Natural killer cell (primary cell): ENCODE data around the gene LDB1. TPM values are rescaled to one million over a fixed set of nuclear protein-coding genes. Genes with fewer than 3 reads are reported as not detected.

Experiments
- ATAC-seq, 3 donors: fragments of 150-1000 bp in 2 of 3; fragments of 200-7000 bp in 1 of 3; cut with Tn5 transposase; 1 replicate in 1 of 3; 2 replicates in 2 of 3; pipeline ENCODE4 v1.10.0; 2021; ENCODE audit warnings: mild to moderate bottlenecking in 2 of 3, moderate library complexity in 2 of 3
- DNase-seq, 2 donors: peaks; one replicate each; pipeline versions ENCODE4 v3.0.0 to v3.0.0-alpha.2; 2013 to 2021; ENCODE audit warnings: mixed read lengths in 1 of 2
- H3K27ac ChIP-seq: one replicate; pipeline ENCODE4 v1.5.1; 2013; ENCODE audit warnings: mild to moderate bottlenecking, low read length
- H3K27me3 ChIP-seq: one replicate; pipeline ENCODE4 v1.6.1; 2013; ENCODE audit warnings: low read length; ENCODE audit not compliant: control insufficient read depth, insufficient read depth
- H3K36me3 ChIP-seq: one replicate; pipeline ENCODE4 v1.6.1; 2013; ENCODE audit warnings: low read length; ENCODE audit not compliant: control insufficient read depth, insufficient read depth
- H3K4me1 ChIP-seq: one replicate; pipeline ENCODE4 v1.6.1; 2013; ENCODE audit warnings: low read length; ENCODE audit not compliant: control insufficient read depth, insufficient read depth
- H3K4me3 ChIP-seq: one replicate; pipeline ENCODE4 v1.5.1; 2013; ENCODE audit warnings: low read length
- H3K9me3 ChIP-seq: one replicate; pipeline ENCODE4 v1.6.1; 2013; ENCODE audit warnings: low read length; ENCODE audit not compliant: control insufficient read depth, insufficient read depth
- H3K27ac Mint-ChIP-seq, 2 donors: one replicate each; pipeline ENCODE4 v1.8.0; 2022; ENCODE audit warnings: mild to moderate bottlenecking in 2 of 2, mixed read lengths in 2 of 2, moderate library complexity in 1 of 2
- H3K27me3 Mint-ChIP-seq, 2 donors: one replicate each; pipeline ENCODE4 v1.8.0; 2022; ENCODE audit warnings: low read depth in 2 of 2, mixed read lengths in 2 of 2
- H3K36me3 Mint-ChIP-seq: one replicate; pipeline ENCODE4 v1.8.0; 2022; ENCODE audit warnings: mixed read lengths
- H3K4me1 Mint-ChIP-seq, 2 donors: one replicate each; pipeline ENCODE4 v1.8.0; 2022; ENCODE audit warnings: mixed read lengths in 2 of 2
- H3K4me3 Mint-ChIP-seq: one replicate; pipeline ENCODE4 v1.8.0; 2022; ENCODE audit warnings: mild to moderate bottlenecking, moderate library complexity, mixed read lengths
- H3K9me3 Mint-ChIP-seq, 2 donors: one replicate each; pipeline ENCODE4 v1.8.0; 2022; ENCODE audit warnings: mixed read lengths in 2 of 2
- CTCF ChIP-seq: fragments of 200-600 bp; IDR thresholded peaks from one replicate; pipeline ENCODE4 v1.8.0; 2022; ENCODE audit warnings: antibody characterized with exemption
- WGBS: methylation state at CpG from one replicate; pipeline ENCODE4 v1.1.7; 2013; ENCODE audit warnings: missing lambda C conversion rate; ENCODE audit not compliant: insufficient coverage; 5-methylcytosine and 5-hydroxymethylcytosine counted together
- intact Hi-C: fragments of 100-400 bp; cut with micrococcal nuclease; formaldehyde crosslinking; loops from one replicate; pipeline ENCODE4 v1.14.2; 2022
- total RNA-seq, 4 donors: library from RNA; stranded (reverse); fragments of 120-200 nt in 1 of 4; gene quantifications; one replicate each; pipeline versions ENCODE4 v1.2.3 to v1.2.4, GENCODE V29; 2013 to 2022

The LDB1 gene
- total RNA-seq, 3 donors from 2014 or later (not counting 1 experiment from before 2014, with no cell fraction given), result 103 to 109 (median 104) TPM

GRCh38 chr10:102159831-102160230, 39.7 kb upstream of the LDB1 start:
- peaks cover 11% of the 10 kb centered on the region for H3K36me3 Mint-ChIP-seq
- peaks cover 0 to 9% of the 10 kb centered on the region in 2 donors for H3K4me1 Mint-ChIP-seq
- H3K36me3 ChIP-seq, result peaks cover 75% of the 10 kb centered on the region
- no peaks in the 10 kb centered on the region for H3K27me3 Mint-ChIP-seq
- DNase-seq, result no peak
- no peak overlapping the region for H3K4me3 Mint-ChIP-seq
- H3K27ac ChIP-seq, result no peak overlapping the region
- no peaks in the 10 kb centered on the region for H3K9me3 Mint-ChIP-seq
- no peaks in the 10 kb centered on the region for H3K9me3 ChIP-seq
- no peak for TF ChIP-seq CTCF
- no peak overlapping the region for H3K4me3 ChIP-seq
- peak overlapping the region in 1 of 2 donors; percentile 23 for H3K27ac Mint-ChIP-seq
- no peaks in the 10 kb centered on the region for H3K27me3 ChIP-seq
- no peak for ATAC-seq
- intact Hi-C loops, result loop anchor here (10.0 kb wide), 1 partner anchor 315 kb away; no protein-coding TSS in a partner anchor
- no peaks in the 10 kb centered on the region for H3K4me1 ChIP-seq
- WGBS, result 98% methylated on average over 4 of the region's 4 CpGs

GRCh38 chr10:102159051-102159597, 39.0 kb upstream of the LDB1 start:
- H3K36me3 Mint-ChIP-seq, result peaks cover 11% of the 10 kb centered on the region
- peaks cover 0 to 9% of the 10 kb centered on the region in 2 donors for H3K4me1 Mint-ChIP-seq
- H3K36me3 ChIP-seq, result peaks cover 75% of the 10 kb centered on the region
- no peak for DNase-seq
- no peaks in the 10 kb centered on the region for H3K9me3 Mint-ChIP-seq
- H3K27me3 ChIP-seq, result no peaks in the 10 kb centered on the region
- WGBS, result 92% methylated on average over 5 of the region's 5 CpGs
- no peak overlapping the region for H3K27ac ChIP-seq
- H3K4me3 ChIP-seq, result no peak overlapping the region
- ATAC-seq, result no peak
- no peak overlapping the region for H3K4me3 Mint-ChIP-seq
- peak overlapping the region in 1 of 2 donors; percentile 23 for H3K27ac Mint-ChIP-seq
- H3K27me3 Mint-ChIP-seq, result no peaks in the 10 kb centered on the region
- no peak for TF ChIP-seq CTCF
- H3K4me1 ChIP-seq, result peaks cover under 1% of the 10 kb centered on the region
- no peaks in the 10 kb centered on the region for H3K9me3 ChIP-seq
- intact Hi-C loops, result loop anchor here (10.0 kb wide), 1 partner anchor 316 kb away; no protein-coding TSS in a partner anchor

- ATAC-seq (no peak), DNase-seq (no peak)
- Histone ChIP-seq H3K36me3 (peaks cover 56% of the 10 kb centered on the region), H3K27ac (no peak overlapping the region), H3K9me3 (no peaks in the 10 kb centered on the region), H3K4me3 (no peak overlapping the region), H3K4me1 (peaks cover 17% of the 10 kb centered on the region), H3K27me3 (no peaks in the 10 kb centered on the region)
- TF ChIP-seq CTCF, result no peak
- 95% methylated on average over 3 of the region's 3 CpGs for WGBS
- Mint-ChIP-seq H3K36me3 (peaks cover 11% of the 10 kb centered on the region), H3K27me3 (no peaks in the 10 kb centered on the region), H3K9me3 (no peaks in the 10 kb centered on the region), H3K4me1 (peaks cover 12 to 21% of the 10 kb centered on the region in 2 donors), H3K4me3 (no peak overlapping the region), H3K27ac (peak overlapping the region in 1 of 2 donors; percentile 48)
- intact Hi-C loops, result loop anchor here (10.0 kb wide), 1 partner anchor 318 kb away; no protein-coding TSS in a partner anchor
Measured at GRCh38 chr10:102157224-102157623, 37.1 kb upstream of the LDB1 start.
